HT-29 (cell line): Measurements from ENCODE around the gene NEK8. TPM values are rescaled to one million over a fixed set of nuclear protein-coding genes. Genes with fewer than 3 reads are reported as not detected.

Experiments
- DNase-seq: peaks from one replicate; pipeline ENCODE4 v3.0.0-alpha.2; 2015; ENCODE audit warnings: low spot score
- total RNA-seq: library from RNA; depleted of rRNA; stranded (reverse); fragments of >200 nt; shearing (Covaris generic); gene quantifications from 2 replicates; pipeline ENCODE4 v1.2.3, GENCODE V29; 2014

NEK8 gene
- total RNA-seq, 1 experiment from 2014 or later, result 13.9 TPM

DNA sequence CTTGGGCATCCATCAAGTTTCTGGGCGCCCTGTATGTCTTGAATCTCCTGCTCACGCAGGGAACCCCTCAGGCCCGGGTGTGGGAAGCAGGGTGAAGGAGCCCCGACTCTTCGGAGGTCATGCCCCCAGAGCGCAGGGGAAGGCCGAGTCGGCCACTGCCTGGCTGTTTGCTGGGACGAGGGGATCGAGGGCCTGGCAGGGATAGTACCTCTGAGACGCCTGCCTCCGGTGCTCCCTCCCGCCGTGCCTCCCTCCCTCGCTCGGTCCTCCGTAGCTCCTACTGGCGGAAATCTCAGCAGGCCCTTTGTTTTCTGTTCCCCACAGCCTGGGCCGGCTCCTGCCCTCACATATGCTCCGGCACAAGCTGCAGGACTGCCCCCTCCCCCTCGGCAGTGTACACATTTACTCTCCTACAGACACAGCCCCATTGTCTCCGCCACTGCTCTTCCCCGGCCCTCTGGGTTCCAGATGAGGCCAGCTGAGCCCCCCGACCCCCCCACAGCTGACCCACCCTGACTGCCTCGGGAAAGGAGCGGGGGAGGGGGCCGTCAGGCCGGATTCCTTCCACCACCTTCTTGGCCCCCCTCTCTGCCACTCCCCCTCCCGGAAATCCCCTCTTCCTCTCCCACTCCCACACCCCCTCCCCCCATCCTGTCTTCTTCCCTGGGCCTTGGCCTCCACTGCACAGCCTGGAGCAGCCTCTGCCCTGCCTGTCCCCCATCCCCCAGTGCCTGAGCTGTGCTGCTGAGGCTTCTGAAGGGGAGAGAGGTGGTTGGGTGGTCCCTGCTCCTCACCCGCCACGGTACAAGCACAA is 16.6 kb downstream of the NEK8 start:
- peak; percentile 45 for DNase-seq

DNA sequence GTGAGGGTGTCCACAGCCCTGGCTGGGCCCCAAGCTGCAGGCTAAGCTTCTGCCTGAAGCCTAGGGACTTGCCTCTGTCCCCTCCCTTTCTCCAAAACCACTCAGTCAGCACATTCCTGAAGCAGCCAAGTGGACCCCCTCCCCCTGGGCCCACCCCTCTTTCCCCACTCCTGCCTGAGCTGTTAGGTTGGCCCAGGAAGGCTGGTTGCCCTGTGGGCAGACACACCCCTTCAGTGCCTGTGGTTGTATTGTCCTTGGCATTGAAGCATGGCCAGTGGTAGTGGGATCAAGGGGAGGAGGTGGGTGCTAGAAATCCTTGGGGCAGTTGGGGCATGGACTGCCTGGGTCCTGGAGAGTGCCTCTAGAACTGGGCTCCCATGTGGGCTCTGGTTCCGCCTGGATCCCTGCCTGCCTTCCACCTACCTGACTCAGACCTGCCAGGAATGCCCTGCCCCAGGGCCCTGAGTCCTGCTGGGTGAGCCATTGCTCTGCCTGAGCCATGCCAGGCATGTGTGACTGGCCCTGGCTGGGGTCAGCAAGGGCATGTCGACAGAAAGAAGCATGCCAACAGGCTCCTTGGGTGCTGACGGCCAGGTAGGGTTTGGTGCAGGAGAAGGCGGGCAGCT is 17.3 kb downstream of the NEK8 start:
- DNase-seq, result peak; percentile 55

DNA sequence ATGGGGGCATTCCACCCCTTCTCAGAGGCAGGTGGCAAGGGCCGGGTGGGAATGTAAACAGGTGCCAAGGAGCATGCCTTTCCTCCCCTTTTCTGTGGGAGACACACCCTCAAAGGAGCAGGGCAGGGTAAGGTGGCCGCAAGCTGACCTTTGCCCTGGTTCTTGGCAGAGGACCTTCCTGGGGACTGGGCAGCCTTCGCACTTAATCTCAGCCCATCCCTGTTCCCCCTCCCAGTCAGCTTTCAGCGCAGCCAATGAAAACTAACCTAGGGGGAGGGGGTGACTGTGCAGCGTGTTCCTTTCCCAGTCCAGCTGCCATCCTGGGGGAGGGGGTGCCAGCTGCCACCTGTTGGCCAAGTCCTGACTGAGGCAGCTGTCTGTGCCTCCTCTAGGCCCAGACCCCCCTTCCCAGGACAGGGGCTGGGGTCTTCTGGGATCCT is 18.0 kb downstream of the NEK8 start:
- peak; percentile 87 for DNase-seq

DNA sequence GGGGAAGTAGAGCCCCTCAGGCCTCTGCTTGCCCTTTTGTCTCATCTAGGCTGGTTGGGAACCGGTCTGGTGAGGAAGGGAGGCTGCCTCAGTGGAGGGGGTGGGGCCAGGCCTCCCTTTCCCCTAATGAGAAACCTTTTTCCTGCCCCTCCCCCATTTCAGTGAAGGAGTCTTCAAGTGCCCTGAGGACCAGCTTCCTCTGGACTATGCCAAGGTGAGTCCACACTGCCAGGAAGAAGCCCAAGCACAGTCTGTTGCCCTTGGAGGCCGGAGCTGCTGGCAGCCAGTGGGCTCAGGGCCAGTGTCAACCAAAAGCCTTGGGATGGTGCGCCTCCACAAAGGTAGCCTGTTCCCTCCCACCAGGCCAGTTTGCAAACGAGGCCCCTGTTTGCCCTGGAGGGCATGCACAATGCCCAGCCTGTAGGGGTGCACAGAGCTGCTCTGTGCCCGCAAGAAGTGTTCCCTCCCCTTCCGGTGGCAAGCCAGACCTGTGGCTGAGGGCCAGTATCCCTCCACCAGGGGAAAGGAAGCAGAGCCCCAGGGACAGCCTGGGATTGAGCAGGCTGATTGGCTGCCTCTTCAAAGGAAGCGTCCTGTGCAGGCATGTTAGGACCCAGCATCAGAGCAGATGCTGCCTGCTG is 18.6 kb downstream of the NEK8 start:
- DNase-seq, result peak; percentile 79

DNA sequence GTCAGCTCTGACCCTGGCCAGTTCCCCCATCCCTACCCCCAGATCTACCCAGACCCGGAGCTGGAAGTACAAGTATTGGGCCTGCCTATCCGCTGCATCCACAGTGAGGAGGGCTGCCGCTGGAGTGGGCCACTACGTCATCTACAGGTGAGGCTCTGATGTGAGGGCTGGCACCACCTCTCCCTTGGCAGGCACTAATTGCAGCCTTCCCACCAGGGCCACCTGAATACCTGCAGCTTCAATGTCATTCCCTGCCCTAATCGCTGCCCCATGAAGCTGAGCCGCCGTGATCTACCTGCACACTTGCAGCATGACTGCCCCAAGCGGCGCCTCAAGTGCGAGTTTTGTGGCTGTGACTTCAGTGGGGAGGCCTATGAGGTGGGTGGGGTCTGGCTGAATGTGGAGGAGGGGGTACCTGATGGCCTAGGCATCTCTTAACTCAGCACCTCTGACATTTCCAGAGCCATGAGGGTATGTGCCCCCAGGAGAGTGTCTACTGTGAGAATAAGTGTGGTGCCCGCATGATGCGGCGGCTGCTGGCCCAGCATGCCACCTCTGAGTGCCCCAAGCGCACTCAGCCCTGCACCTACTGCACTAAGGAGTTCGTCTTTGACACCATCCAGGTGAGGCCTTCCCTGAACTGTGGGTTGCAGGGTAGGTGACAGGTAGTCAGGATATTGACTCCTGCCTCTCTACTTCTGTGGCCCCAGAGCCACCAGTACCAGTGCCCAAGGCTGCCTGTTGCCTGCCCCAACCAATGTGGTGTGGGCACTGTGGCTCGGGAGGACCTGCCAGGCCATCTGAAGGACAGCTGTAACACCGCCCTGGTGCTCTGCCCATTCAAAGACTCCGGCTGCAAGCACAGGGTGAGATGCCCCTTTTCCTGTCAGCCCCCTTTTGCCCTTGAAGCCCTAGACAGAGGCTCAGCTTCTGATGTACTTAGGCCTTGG is 19.5 kb downstream of the NEK8 start:
- no peak for DNase-seq

DNA sequence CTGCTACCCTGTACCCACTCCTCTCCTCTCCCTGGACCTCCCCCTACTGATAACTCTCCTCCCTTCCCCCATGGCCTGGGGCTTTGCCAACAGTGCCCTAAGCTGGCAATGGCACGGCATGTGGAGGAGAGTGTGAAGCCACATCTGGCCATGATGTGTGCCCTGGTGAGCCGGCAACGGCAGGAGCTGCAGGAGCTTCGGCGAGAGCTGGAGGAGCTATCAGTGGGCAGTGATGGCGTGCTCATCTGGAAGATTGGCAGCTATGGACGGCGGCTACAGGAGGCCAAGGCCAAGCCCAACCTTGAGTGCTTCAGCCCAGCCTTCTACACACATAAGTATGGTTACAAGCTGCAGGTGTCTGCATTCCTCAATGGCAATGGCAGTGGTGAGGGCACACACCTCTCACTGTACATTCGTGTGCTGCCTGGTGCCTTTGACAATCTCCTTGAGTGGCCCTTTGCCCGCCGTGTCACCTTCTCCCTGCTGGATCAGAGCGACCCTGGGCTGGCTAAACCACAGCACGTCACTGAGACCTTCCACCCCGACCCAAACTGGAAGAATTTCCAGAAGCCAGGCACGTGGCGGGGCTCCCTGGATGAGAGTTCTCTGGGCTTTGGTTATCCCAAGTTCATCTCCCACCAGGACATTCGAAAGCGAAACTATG is 20.4 kb downstream of the NEK8 start:
- no peak for DNase-seq

DNA sequence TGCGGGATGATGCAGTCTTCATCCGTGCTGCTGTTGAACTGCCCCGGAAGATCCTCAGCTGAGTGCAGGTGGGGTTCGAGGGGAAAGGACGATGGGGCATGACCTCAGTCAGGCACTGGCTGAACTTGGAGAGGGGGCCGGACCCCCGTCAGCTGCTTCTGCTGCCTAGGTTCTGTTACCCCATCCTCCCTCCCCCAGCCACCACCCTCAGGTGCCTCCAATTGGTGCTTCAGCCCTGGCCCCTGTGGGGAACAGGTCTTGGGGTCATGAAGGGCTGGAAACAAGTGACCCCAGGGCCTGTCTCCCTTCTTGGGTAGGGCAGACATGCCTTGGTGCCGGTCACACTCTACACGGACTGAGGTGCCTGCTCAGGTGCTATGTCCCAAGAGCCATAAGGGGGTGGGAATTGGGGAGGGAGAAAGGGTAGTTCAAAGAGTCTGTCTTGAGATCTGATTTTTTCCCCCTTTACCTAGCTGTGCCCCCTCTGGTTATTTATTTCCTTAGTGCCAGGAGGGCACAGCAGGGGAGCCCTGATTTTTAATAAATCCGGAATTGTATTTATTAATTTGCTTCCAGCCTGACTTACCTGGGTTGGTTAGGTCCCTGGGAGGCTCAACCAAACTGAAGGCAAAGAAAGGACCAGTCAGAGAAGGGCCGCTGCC is 21.1 kb downstream of the NEK8 start:
- no peak for DNase-seq

DNA sequence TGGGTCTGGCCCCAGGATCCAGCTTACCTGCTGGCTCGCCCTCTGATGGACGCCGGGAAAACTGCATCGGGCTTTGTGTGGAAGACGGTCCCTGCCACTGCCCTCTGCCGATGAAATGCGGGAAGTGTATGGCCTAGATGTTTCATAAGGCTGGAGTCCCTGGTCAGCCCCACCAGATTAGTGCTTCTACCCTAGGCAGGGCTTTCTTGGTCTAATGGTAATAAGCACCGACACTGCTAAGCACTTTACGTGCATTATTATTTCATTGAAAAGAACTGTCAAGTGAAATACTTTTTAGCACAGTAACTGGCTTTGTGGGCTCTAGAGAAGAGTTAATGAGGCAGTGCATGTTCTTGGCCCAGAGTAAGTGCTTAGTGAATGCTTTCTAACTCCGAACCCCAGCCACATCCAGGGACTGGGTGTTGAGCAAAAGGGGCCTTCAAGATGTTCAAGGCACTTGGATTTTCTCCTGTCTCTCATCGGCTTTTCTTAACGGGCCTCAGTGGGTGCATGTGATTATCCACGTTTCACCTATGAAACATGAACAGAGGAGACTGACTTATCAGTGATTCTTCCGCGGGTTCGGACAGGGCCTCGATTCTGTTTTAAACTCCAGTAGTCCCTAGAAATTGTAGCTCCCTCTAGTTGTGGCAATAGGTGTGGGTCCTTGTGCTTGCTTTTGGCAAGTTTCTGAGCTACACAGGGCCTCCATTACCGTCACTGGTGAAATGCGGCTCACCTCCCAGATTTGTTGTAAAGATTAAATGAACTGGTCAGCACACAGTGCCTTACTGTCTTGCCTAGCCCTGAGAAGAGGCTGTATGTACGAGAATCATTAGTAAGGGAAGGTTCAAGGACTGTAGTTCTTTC is 21.8 kb downstream of the NEK8 start:
- peak; percentile 97 for DNase-seq

DNA sequence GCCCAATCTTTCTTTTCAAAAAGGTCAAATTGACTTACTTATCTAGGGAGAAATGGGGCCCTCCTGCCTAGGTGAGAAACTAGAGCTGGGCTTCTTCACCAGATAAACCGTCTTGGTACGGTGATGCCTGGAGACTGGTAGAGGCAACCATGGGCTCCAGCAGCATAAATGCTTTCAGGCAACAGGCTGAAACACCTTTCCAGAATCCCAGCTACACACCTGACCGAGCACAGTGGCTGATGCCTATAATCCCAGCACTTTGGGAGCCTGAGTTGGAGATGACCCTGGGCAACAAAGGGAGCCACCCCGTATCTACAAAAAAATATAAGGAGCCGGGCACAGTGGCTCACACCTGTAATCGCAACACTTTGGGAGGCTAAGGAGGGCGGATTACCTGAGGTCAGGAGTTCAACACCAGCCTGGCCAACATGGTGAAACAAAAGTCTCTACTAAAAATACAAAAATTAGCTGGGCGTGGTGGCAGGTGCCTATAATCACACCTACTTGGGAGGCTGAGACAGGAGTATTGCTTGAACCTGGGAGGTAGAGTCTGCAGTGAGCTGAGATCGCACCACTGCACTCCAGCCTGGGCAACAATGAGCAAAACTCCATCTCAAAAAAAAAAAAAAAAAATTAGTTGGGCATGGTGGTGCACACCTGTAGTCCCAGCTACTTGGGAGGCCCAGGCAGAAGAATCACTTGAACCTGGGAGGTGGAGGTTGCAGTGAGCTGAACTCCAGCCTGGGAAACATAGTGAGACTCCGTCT is 23.2 kb downstream of the NEK8 start:
- no peak for DNase-seq

DNA sequence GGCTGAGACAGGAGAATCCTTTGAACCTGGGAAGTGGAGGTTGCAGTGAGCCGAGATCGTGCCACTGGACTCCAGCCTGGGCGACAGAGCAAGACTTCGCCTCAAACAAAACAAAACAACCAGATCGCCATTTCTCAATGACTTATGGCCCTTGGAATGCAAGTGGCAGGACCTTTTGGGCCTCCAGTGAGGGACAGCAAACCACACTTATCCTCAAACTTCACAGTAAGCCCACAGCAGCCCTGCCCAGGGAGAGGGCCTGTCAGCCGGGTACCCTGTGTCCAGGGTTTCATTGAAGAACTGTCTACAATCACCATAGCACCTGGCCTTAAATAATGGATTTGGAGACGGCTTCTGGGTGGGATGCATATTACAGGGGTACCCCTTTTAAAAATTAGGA is 26.9 kb downstream of the NEK8 start:
- no peak for DNase-seq

DNA sequence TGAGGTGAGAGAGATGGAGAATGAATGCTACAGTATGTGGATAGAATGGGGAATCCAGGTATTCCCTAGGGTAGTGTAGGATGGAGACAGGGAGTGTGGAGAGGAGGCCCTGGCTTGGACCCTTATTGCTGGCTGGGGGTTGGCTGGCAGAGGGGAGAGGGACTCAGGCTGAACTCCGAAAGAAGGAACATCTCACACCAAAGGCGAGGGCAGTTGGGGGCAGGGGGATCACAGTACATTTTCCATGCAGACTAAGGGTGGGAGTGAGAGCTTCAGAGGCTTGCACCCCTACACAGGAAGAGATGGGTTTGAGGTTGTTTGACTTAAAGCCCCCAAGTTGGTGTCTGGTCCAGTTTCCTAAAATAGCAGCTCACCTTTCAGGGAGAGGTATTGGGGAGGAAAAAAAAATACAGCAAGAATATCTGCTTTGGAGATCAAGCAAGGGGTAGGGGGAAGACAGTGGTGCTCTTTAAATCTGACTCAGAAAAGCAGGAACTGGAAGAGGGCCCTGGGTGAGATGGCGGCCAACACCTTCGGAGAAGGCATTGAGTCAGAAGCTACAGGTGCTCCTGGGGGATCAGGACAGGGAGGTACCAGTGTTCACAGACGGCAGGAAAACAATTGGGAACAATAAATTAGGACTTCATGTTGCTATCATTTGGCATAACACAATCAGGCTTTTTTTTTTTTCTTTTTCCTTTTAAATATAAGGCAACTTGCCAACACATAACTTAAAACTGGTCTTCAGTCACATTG is 27.6 kb downstream of the NEK8 start:
- DNase-seq, result no peak

DNA sequence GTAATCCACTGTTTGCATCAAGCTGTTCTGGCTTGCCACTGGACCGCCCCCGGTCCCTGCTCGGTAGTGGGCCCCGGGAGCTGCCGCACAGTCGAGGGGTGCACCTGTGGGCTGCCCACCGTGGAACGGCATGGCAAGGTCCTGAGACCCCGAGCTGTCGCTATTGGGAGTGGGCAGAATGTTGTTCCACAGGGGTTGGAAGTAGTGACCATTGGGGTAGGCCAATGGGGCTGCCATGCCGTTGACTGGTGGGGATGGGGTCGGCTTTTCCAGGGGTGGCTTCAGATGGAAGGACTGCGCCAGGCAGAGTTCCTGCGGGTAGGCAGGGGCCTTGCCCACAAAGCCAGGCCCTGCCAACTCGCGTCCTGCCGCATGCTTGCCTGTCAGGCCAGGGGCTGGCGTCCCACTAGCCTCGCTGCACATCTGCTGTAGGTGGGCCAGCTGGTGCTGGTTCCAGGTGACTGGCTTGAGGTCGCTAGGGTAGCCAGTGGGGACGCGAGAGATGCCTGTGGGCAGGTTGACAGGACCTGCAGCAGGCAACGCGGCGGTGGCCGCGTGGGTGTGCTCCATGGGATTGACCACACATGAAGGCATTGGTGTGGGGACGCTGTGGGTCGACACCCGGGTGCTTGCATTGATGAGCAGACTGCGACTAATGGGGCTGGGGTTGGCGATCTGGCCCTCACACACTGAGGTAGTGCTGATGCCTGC is 30.0 kb downstream of the NEK8 start:
- no peak for DNase-seq

DNA sequence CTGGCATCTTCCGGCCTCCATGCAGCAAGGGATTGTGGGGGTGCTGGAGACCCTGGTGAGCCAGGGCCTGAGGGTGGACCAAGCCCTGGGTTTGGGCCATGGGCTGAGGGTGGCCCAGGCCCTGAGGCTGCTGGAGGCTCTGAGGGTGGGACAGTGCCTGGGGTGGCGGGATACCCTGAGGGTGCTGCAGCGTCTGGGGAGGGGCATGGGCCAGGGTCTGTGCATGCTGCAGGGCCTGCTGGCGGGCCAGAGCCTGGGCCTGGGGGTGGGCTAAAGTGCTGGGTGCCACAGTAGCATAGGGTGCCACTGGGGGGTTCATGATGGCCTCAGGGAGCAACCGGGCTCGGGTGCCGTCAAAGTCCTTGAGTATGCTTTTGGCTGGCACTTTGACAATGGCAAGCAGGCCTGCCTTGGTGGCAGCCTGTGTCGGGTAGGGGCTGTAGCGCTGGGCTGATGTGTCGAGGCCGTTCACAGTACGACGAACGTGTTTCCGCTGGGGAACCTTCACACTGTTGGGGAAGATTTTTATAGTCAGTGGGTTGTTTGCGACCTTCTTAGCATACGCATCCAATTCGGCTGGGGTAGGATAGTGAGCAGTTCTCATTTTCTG is 30.8 kb downstream of the NEK8 start:
- DNase-seq, result no peak

DNA sequence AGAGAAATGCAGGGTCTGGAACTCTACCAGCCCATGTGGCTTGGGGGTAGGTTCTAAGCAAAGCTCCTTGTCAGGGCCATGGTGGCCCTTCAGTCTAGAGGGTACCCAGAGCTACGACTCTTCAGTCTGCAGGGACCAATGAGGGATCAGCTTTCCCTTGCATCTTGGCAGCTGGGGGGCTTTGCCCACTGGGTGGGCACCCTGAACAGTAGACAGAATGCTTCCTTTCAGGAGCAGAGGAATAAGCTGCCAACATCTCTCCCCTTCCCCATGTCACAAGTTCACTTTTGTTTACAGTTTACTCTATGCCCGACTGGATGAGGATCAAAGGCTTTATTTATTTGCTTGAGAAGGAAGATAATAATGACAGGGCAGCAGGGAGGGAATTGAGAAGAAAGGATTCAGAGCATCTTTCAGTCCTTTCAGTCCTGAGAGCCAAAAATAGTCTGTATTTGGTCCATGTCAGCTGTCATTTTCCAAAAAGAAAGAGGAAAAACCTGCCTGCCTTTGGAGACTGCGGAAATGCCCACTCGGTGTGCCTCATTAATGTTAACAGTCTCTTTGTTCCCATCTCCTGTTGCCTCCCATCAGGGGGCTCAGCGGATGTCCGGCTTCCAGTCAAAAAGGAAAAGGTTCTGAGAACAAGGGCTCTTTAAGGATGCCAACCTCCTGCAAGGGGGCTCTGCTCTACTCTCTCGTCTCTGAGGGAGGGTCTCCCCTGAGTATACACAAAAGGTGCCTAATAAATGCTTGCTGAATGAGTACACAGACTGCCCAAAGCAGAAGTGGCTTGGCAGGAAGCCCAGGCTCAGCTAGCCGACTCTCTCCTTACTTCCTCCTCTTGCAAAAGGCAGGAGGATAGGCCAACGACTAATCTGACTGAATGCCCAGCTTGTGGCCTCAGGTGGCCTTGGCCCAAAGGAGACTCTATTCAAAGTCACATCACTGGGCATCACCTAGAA is 32.3 kb downstream of the NEK8 start:
- DNase-seq, result peak; percentile 69

DNA sequence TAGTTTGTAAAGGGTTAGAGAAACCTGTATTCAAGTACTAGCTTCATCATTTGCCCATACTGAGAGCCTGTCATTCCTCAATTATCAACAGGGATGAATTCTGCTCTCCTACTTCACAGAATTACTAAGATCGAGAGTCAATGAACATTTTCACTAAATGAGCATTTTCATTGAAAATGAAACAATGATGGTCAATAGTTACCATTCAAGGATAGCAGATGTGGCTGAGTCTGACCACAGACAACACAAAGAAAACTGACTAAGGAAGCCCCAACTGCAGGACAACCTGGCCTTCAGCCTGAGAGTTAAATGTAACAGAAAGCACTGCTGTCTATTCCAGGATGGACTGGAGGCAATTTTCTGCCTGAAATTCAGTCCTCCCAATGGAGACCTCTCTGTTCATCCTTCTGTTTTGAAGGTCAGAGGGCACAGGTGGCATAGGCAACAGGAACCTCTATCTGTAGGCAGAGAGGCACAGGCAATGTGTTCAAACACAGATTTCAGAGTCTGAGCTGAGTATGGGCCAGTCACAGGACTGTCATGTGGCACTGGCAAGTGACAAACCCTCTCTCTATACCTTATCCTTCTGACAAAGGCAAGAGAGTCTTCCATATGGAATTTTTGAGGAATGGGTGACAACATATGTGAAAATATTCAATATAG is 34.7 kb downstream of the NEK8 start:
- DNase-seq, result no peak
